Measurements from ENCODE around the gene TMLHE. TPM values are rescaled to one million over a fixed set of nuclear protein-coding genes. Genes with fewer than 3 reads are reported as not detected.
"Not testable (repeated sequence)": the region's sequence is repeated elsewhere in the genome, so short reads cannot be mapped to it uniquely, and the experiment has no call there.

TMLHE gene
- total RNA-seq, 1 experiment from 2014 or later, result 36.4 TPM

GRCh38 chrX:155477136-155477535 is 135.6 kb downstream of the TMLHE start:
- H3K27me3 ChIP-seq (ENCODE audit: control insufficient read depth, insufficient read depth, low read length); in situ Hi-C loops (cut with HindIII; ENCODE audit: low pct_unique_long_range_greater_than_20kb, low sequenced_read_pairs); BruUV-seq (replicated peaks); H3K4me3 ChIP-seq (ENCODE audit: low read depth in 2 of 2, low read length in 2 of 2); intact Hi-C loops (cut with micrococcal nuclease; ENCODE audit: unreplicated experiment); H3K9me3 ChIP-seq (ENCODE audit: control insufficient read depth, insufficient read depth, low read depth, low read length); H3K27ac ChIP-seq (ENCODE audit: low read length); H3K4me1 ChIP-seq (ENCODE audit: control insufficient read depth, insufficient read depth, low read length); H3K36me3 ChIP-seq (ENCODE audit: control insufficient read depth, insufficient read depth, low read length); CTCF ChIA-PET; POLR2A ChIA-PET; DNase-seq (ENCODE audit: low read depth, low spot score); ATAC-seq: not testable (repeated sequence)

GRCh38 chrX:155466269-155466938 is 146.3 kb downstream of the TMLHE start:
- POLR2A ChIA-PET; H3K36me3 ChIP-seq (ENCODE audit: control insufficient read depth, insufficient read depth, low read length); H3K9me3 ChIP-seq (ENCODE audit: control insufficient read depth, insufficient read depth, low read depth, low read length); BruUV-seq (replicated peaks); intact Hi-C loops (cut with micrococcal nuclease; ENCODE audit: unreplicated experiment); DNase-seq (ENCODE audit: low read depth, low spot score); H3K4me1 ChIP-seq (ENCODE audit: control insufficient read depth, insufficient read depth, low read length); H3K4me3 ChIP-seq (ENCODE audit: low read depth in 2 of 2, low read length in 2 of 2); H3K27me3 ChIP-seq (ENCODE audit: control insufficient read depth, insufficient read depth, low read length); CTCF ChIA-PET; in situ Hi-C loops (cut with HindIII; ENCODE audit: low pct_unique_long_range_greater_than_20kb, low sequenced_read_pairs); H3K27ac ChIP-seq (ENCODE audit: low read length); ATAC-seq: not testable (repeated sequence)

- intact Hi-C loops (cut with micrococcal nuclease; ENCODE audit: unreplicated experiment); H3K9me3 ChIP-seq (ENCODE audit: control insufficient read depth, insufficient read depth, low read depth, low read length); POLR2A ChIA-PET; in situ Hi-C loops (cut with HindIII; ENCODE audit: low pct_unique_long_range_greater_than_20kb, low sequenced_read_pairs); CTCF ChIA-PET; DNase-seq (ENCODE audit: low read depth, low spot score); H3K27ac ChIP-seq (ENCODE audit: low read length); H3K36me3 ChIP-seq (ENCODE audit: control insufficient read depth, insufficient read depth, low read length); H3K4me1 ChIP-seq (ENCODE audit: control insufficient read depth, insufficient read depth, low read length); BruUV-seq (replicated peaks); H3K4me3 ChIP-seq (ENCODE audit: low read depth in 2 of 2, low read length in 2 of 2); ATAC-seq; H3K27me3 ChIP-seq (ENCODE audit: control insufficient read depth, insufficient read depth, low read length): not testable (repeated sequence)
These were observed 152.3 kb downstream of the TMLHE start for GRCh38 chrX:155460501-155460900.

- in situ Hi-C loops (cut with HindIII; ENCODE audit: low pct_unique_long_range_greater_than_20kb, low sequenced_read_pairs); H3K9me3 ChIP-seq (ENCODE audit: control insufficient read depth, insufficient read depth, low read depth, low read length); CTCF ChIA-PET; intact Hi-C loops (cut with micrococcal nuclease; ENCODE audit: unreplicated experiment); BruUV-seq (replicated peaks); H3K4me3 ChIP-seq (ENCODE audit: low read depth in 2 of 2, low read length in 2 of 2); H3K36me3 ChIP-seq (ENCODE audit: control insufficient read depth, insufficient read depth, low read length); DNase-seq (ENCODE audit: low read depth, low spot score); H3K4me1 ChIP-seq (ENCODE audit: control insufficient read depth, insufficient read depth, low read length); H3K27me3 ChIP-seq (ENCODE audit: control insufficient read depth, insufficient read depth, low read length); H3K27ac ChIP-seq (ENCODE audit: low read length); POLR2A ChIA-PET: not testable (repeated sequence)
- ATAC-seq, result peak; percentile 95
These were observed 154.3 kb downstream of the TMLHE start, which contains the start of gene F8A3 for GRCh38 chrX:155458471-155458870. Gene F8A3, minus strand, starts transcription at chrX:155458620. Its CDS starts 20 bp downstream, at chrX:155458600.

- in situ Hi-C loops (cut with HindIII; ENCODE audit: low pct_unique_long_range_greater_than_20kb, low sequenced_read_pairs); intact Hi-C loops (cut with micrococcal nuclease; ENCODE audit: unreplicated experiment); POLR2A ChIA-PET; H3K9me3 ChIP-seq (ENCODE audit: control insufficient read depth, insufficient read depth, low read depth, low read length); BruUV-seq (replicated peaks); H3K27ac ChIP-seq (ENCODE audit: low read length); CTCF ChIA-PET; H3K4me1 ChIP-seq (ENCODE audit: control insufficient read depth, insufficient read depth, low read length); H3K36me3 ChIP-seq (ENCODE audit: control insufficient read depth, insufficient read depth, low read length); H3K27me3 ChIP-seq (ENCODE audit: control insufficient read depth, insufficient read depth, low read length); DNase-seq (ENCODE audit: low read depth, low spot score); H3K4me3 ChIP-seq (ENCODE audit: low read depth in 2 of 2, low read length in 2 of 2): not testable (repeated sequence)
- peak; percentile 92 for ATAC-seq
These were observed 154.8 kb downstream of the TMLHE start for GRCh38 chrX:155457761-155458447.

Measured in Panc1 (cell line).